Osteoblast (primary cell): ENCODE results near the gene SLX9. TPM values are rescaled to one million over a fixed set of nuclear protein-coding genes. Genes with fewer than 3 reads are reported as not detected.

Source experiments
- DNase-seq: peaks from one replicate; pipeline ENCODE4 v3.0.0; 2011; ENCODE audit warnings: low spot score, mixed read lengths; ENCODE audit not compliant: insufficient read length; ENCODE audit errors: missing footprints
- H2AFZ ChIP-seq: 2 replicates; pipeline ENCODE4 v1.6.0; 2011; ENCODE audit warnings: mild to moderate bottlenecking, low read length
- H3K27ac ChIP-seq: 2 replicates; pipeline ENCODE4 v1.5.1; 2011; ENCODE audit warnings: mild to moderate bottlenecking, low read depth, low read length, moderate library complexity
- H3K27me3 ChIP-seq: 2 replicates; pipeline ENCODE4 v1.6.0; 2012; ENCODE audit warnings: mild to moderate bottlenecking, control low read depth, inconsistent platforms, low read length, moderate library complexity; ENCODE audit not compliant: insufficient read depth
- H3K36me3 ChIP-seq: 2 replicates; pipeline ENCODE4 v1.5.1; 2011; ENCODE audit warnings: mild to moderate bottlenecking, low read length, control low read depth, moderate library complexity; ENCODE audit not compliant: insufficient read depth
- H3K4me1 ChIP-seq: 2 replicates; pipeline ENCODE4 v1.5.1; 2011; ENCODE audit warnings: mild to moderate bottlenecking, low read length, control low read depth, moderate library complexity; ENCODE audit not compliant: insufficient read depth
- H3K4me2 ChIP-seq: 2 replicates; pipeline ENCODE4 v1.6.0; 2011; ENCODE audit warnings: mild to moderate bottlenecking, low read length; ENCODE audit not compliant: insufficient read depth
- H3K4me3 ChIP-seq: fragments of 200-600 bp; sonication (generic); 3 replicates; pipeline ENCODE4 v1.5.1; 2012; ENCODE audit warnings: mild to moderate bottlenecking, low read length, inconsistent platforms; ENCODE audit not compliant: insufficient read depth
- H3K79me2 ChIP-seq: 2 replicates; pipeline ENCODE4 v1.6.0; 2012; ENCODE audit warnings: mild to moderate bottlenecking, low read length, control low read depth, inconsistent platforms; ENCODE audit not compliant: insufficient read depth
- H3K9me3 ChIP-seq: 2 replicates; pipeline ENCODE4 v1.5.1; 2011; ENCODE audit warnings: low read depth, low read length, control low read depth
- H4K20me1 ChIP-seq: 2 replicates; pipeline ENCODE4 v1.6.0; 2012; ENCODE audit warnings: mild to moderate bottlenecking, low read length, control low read depth; ENCODE audit not compliant: insufficient read depth
- total RNA-seq: library from RNA; depleted of rRNA; stranded (reverse); fragments of >200 nt; gene quantifications from 2 replicates; pipeline ENCODE4 v1.2.3, GENCODE V29; 2012
- TF ChIP-seq, protein P1 (sequence below): IDR thresholded peaks from 2 replicates; pipeline ENCODE4 v1.5.1; 2011; ENCODE audit warnings: mild to moderate bottlenecking, low read depth, low read length, moderate library complexity; ENCODE audit errors: extremely low read depth

SLX9 gene
- total RNA-seq, 1 donor, result 9.4 TPM

DNA sequence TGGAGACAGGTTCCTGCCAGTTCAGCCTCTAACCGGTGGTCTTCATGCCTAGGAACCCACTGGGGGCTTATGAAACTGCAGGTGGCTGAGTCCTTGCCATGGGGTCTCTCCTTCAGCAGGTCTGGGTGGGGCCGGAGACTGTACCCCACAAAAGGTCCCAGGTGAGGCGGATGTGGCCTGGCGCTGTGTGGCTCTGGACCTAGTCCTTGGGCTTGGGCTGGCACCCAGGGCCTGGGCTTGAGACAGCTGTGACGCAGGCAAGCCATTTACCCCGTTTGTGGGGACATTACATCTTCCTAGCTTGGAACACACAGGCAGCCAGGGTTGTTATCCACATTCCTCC is 5.9 kb upstream of the SLX9 start:
- H4K20me1 ChIP-seq, result peaks cover 7% of the 10 kb centered on the region
- TF ChIP-seq, protein P1, sequence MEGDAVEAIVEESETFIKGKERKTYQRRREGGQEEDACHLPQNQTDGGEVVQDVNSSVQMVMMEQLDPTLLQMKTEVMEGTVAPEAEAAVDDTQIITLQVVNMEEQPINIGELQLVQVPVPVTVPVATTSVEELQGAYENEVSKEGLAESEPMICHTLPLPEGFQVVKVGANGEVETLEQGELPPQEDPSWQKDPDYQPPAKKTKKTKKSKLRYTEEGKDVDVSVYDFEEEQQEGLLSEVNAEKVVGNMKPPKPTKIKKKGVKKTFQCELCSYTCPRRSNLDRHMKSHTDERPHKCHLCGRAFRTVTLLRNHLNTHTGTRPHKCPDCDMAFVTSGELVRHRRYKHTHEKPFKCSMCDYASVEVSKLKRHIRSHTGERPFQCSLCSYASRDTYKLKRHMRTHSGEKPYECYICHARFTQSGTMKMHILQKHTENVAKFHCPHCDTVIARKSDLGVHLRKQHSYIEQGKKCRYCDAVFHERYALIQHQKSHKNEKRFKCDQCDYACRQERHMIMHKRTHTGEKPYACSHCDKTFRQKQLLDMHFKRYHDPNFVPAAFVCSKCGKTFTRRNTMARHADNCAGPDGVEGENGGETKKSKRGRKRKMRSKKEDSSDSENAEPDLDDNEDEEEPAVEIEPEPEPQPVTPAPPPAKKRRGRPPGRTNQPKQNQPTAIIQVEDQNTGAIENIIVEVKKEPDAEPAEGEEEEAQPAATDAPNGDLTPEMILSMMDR, result no peak
- H3K9me3 ChIP-seq, result no peaks in the 10 kb centered on the region
- H3K4me3 ChIP-seq, result no peak overlapping the region
- peaks cover 5% of the 10 kb centered on the region for H3K27me3 ChIP-seq
- H2AFZ ChIP-seq, result no peak overlapping the region
- no peak overlapping the region for H3K27ac ChIP-seq
- H3K79me2 ChIP-seq, result no peaks in the 10 kb centered on the region
- no peaks in the 10 kb centered on the region for H3K36me3 ChIP-seq
- DNase-seq, result peak; percentile 80
- H3K4me2 ChIP-seq, result no peak overlapping the region
- H3K4me1 ChIP-seq, result peaks cover 22% of the 10 kb centered on the region

DNA sequence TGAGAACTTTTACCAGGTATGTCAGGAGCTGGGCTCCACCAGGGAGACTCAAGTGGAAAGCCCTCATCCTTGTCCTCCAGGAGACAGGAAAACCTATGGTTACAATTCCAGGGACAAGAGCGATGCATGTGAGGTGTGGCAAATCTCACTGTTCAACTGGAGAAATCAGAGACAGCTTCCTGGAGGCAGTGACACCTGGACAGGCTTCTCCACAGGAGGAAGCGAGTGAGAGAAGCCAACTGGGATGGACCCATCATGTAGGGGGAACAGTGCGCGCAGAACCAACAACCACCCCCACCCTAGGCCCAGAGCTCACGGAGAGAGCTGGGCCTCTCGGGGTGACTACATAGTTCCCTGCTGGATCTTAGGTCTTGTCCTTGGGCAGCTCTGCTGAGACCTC is 5.6 kb upstream of the SLX9 start:
- Histone ChIP-seq H4K20me1 (peaks cover 7% of the 10 kb centered on the region), H3K9me3 (no peaks in the 10 kb centered on the region), H3K4me3 (no peak overlapping the region), H2AFZ (no peak overlapping the region), H3K4me1 (peaks cover 22% of the 10 kb centered on the region), H3K27me3 (peaks cover 5% of the 10 kb centered on the region), H3K79me2 (no peaks in the 10 kb centered on the region), H3K27ac (no peak overlapping the region), H3K4me2 (no peak overlapping the region), H3K36me3 (no peaks in the 10 kb centered on the region)
- DNase-seq, result no peak
- TF ChIP-seq, protein P1, result no peak

DNA sequence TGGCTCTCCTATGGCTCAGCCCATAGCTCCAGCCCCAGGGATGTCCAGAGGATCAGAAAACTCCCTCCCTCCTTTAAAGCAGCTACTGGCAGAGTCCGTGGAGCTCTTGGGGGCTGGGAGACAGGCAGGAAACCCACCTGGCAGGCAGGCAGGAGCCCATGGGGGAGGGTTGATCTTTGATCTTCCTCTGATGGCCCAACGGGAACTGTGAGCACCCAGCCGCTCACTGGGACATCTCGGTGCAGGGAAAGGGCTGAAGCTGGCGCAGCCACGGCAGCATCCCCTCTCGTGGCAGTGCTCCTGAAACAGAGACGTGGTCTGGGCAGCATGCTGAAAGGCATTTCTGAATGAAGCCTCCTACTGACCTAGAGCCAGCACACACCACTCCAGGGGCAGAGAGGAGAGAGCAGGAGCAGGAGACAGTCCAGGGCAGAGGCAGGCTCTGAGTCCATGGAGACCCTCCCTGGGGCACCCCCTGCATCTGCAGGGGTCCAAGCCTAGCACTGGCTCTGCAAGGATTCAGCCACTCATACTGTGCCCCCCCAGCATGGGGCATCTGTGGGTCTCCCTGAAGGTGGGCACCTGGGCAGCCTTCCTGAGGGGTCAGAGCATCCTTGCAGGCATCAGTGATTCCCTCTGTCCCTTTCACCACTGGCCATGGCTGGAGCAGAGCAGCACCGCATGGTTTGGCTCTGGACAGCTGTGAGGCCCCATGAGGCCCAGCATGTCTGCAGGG is 4.9 kb upstream of the SLX9 start:
- Histone ChIP-seq H3K4me2 (no peak overlapping the region), H4K20me1 (peaks cover 7% of the 10 kb centered on the region), H3K36me3 (no peaks in the 10 kb centered on the region), H3K79me2 (peaks cover 2% of the 10 kb centered on the region), H2AFZ (no peak overlapping the region), H3K4me3 (no peak overlapping the region), H3K27ac (no peak overlapping the region), H3K27me3 (peaks cover 5% of the 10 kb centered on the region), H3K9me3 (no peaks in the 10 kb centered on the region), H3K4me1 (peaks cover 19% of the 10 kb centered on the region)
- TF ChIP-seq, protein P1, result no peak
- no peak for DNase-seq

DNA sequence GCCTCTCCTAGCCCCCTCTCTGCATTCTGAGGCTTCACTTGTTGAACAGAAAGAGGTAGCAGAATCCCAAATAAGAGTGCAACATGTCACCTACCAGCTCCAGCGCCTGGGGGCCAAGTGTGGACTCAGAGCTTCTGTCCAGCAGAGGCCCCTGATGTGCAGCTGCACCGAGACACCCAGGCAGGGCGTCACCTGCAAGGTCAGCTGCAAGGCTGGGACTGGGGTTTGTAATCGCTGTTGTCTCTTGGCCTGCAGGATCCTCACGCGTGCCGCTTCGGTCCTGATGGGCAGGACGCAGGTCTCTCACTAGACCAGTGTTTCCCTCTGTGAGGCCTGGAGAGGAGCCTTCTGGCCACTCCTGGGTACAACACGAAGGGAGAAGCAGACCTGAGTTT is 4.3 kb upstream of the SLX9 start:
- H3K27ac ChIP-seq, result no peak overlapping the region
- H3K36me3 ChIP-seq, result no peaks in the 10 kb centered on the region
- no peak overlapping the region for H3K4me2 ChIP-seq
- TF ChIP-seq, protein P1, result no peak
- H3K4me3 ChIP-seq, result no peak overlapping the region
- H3K9me3 ChIP-seq, result no peaks in the 10 kb centered on the region
- no peak overlapping the region for H2AFZ ChIP-seq
- no peak for DNase-seq
- H3K79me2 ChIP-seq, result peaks cover 8% of the 10 kb centered on the region
- peaks cover 20% of the 10 kb centered on the region for H3K4me1 ChIP-seq
- H4K20me1 ChIP-seq, result peaks cover 7% of the 10 kb centered on the region
- peaks cover 5% of the 10 kb centered on the region for H3K27me3 ChIP-seq
